T-helper 17 cell (primary cell): ENCODE results near the gene NTN3. TPM values are rescaled to one million over a fixed set of nuclear protein-coding genes. Genes with fewer than 3 reads are reported as not detected.
"Not testable (repeated sequence)": the region's sequence is repeated elsewhere in the genome, so short reads cannot be mapped to it uniquely, and the experiment has no call there.

Experiments
- ATAC-seq: fragments of 150-1000 bp; cut with Tn5 transposase; 2 replicates; pipeline ENCODE4 v1.10.0; 2021; ENCODE audit warnings: mild to moderate bottlenecking, moderate library complexity
- DNase-seq, 3 donors: peaks; one replicate each; pipeline versions ENCODE4 v3.0.0 to v3.0.0-alpha.2; 2020 to 2021
- H3K9me3 ChIP-seq: one replicate; pipeline ENCODE4 v1.7.0; 2013; ENCODE audit warnings: low read length, mild to moderate bottlenecking; ENCODE audit not compliant: control insufficient read depth, poor library complexity, severe bottlenecking
- H3K27ac Mint-ChIP-seq: one replicate; pipeline ENCODE4 v1.8.0; 2022; ENCODE audit warnings: mild to moderate bottlenecking, moderate library complexity, mixed read lengths
- H3K27me3 Mint-ChIP-seq: one replicate; pipeline ENCODE4 v1.8.0; 2022; ENCODE audit warnings: mixed read lengths
- H3K36me3 Mint-ChIP-seq: one replicate; pipeline ENCODE4 v1.8.0; 2022; ENCODE audit warnings: low read depth, mixed read lengths
- H3K4me1 Mint-ChIP-seq: one replicate; pipeline ENCODE4 v1.8.0; 2022; ENCODE audit warnings: mild to moderate bottlenecking, mixed read lengths
- H3K4me3 Mint-ChIP-seq: one replicate; pipeline ENCODE4 v1.8.0; 2022; ENCODE audit warnings: mild to moderate bottlenecking, moderate library complexity, mixed read lengths
- total RNA-seq, 4 donors: library from RNA in 2 of 4; stranded (reverse) in 2 of 4; gene quantifications; one replicate each; pipeline ENCODE4 v1.2.3 and lab custom pipeline; 2022 to 2026

The NTN3 gene
- total RNA-seq, 2 donors from 2014 or later = not detected

DNA sequence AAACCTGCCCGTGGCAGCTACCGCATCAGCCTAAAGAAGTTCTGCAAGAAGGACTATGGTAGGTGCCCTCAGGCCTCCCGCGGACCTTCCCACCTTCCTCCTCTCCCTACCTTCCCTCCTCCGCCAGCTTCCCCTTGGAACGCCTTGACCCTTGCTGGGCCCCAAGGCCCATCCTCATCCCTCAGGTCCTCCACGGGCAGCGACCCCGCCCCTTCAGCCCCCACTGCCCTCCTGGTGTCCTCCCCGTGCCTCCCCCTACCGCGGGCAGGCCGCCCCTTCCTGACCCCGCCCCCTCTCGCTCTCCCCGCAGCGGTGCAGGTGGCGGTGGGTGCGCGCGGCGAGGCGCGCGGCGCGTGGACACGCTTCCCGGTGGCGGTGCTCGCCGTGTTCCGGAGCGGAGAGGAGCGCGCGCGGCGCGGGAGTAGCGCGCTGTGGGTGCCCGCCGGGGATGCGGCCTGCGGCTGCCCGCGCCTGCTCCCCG, 2.4 kb downstream of the NTN3 start:
- Mint-ChIP-seq H3K27ac (no peak overlapping the region), H3K36me3 (no peaks in the 10 kb centered on the region), H3K27me3 (peaks cover 19% of the 10 kb centered on the region), H3K4me3 (peak overlapping the region; percentile 80), H3K4me1 (peaks cover 24% of the 10 kb centered on the region)
- DNase-seq = no peak
- no peaks in the 10 kb centered on the region for H3K9me3 ChIP-seq
- ATAC-seq = peak; percentile 22

DNA sequence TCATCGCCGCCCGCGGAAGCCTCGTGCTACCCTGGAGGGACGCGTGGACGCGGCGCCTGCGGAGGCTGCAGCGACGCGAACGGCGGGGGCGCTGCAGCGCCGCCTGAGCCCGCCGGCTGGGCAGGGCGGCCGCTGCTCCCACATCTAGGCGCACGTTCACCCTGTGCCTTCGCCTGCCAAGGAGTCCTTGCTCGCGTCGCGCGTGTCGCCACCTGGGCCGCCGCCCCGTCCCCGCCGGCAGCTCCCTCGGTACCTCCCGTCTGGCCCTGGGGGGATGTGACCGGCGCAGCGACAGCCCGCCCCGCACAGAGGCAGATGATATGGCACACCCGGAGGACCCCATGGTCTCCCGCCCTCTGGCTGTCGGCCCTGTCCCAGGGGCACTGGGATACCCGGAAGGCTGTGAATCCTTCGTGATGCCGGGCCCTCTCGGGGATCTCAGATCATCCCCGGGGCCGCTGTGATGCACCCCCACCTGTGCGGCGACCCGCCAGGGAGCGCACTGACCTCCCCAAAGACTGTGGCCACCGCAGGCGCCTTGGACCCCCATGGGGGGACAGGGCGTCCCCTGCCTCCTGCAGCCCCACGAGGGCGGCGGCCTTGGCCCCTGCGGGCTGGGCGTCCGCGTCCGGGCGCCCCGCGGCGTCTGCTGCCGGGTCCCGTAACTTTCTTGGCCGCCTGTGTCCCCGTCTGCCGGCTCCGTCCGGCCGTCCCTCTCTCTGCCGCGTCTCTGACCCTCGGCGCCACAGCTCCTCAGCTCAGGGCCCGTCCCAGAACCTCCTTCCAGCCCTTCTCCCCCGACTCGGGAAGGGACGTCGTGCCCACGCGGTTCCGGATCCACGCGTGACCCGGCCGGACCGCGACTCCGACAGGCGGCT, 3.1 kb downstream of the NTN3 start:
- ATAC-seq (peak; percentile 83), DNase-seq (peak; percentile 50 to 54 (median 53))
- no peaks in the 10 kb centered on the region for H3K9me3 ChIP-seq
- Mint-ChIP-seq H3K36me3 (no peaks in the 10 kb centered on the region), H3K27ac (no peak overlapping the region), H3K4me3 (peak overlapping the region; percentile 72), H3K27me3 (peaks cover 19% of the 10 kb centered on the region), H3K4me1 (peaks cover 23% of the 10 kb centered on the region)

GRCh38 chr16:2474877-2475412, 3.8 kb downstream of the NTN3 start, which contains the start of gene TBC1D24:
TBC1D24 (plus strand) TSS chr16:2475127; CDS start chr16:2496149, 21,022 bp downstream.
- peak; percentile 65 to 77 (median 71) for DNase-seq
- H3K9me3 ChIP-seq = no peaks in the 10 kb centered on the region
- ATAC-seq = peak; percentile 64
- Mint-ChIP-seq H3K27me3 (peaks cover 13% of the 10 kb centered on the region), H3K4me1 (peaks cover 23% of the 10 kb centered on the region), H3K36me3 (no peaks in the 10 kb centered on the region), H3K4me3 (peak within 1 kb of the TSS; percentile 72), H3K27ac (no peak within 1 kb of the TSS)

- Mint-ChIP-seq H3K36me3 (no peaks in the 10 kb centered on the region), H3K4me1 (peaks cover 25% of the 10 kb centered on the region), H3K27ac (no peak overlapping the region), H3K27me3 (peaks cover 7% of the 10 kb centered on the region), H3K4me3 (peak overlapping the region; percentile 72)
- peak; percentile 53 for ATAC-seq
- no peak for DNase-seq
- H3K9me3 ChIP-seq = no peaks in the 10 kb centered on the region
Measured at GRCh38 chr16:2475413-2476344, 4.6 kb downstream of the NTN3 start.

DNA sequence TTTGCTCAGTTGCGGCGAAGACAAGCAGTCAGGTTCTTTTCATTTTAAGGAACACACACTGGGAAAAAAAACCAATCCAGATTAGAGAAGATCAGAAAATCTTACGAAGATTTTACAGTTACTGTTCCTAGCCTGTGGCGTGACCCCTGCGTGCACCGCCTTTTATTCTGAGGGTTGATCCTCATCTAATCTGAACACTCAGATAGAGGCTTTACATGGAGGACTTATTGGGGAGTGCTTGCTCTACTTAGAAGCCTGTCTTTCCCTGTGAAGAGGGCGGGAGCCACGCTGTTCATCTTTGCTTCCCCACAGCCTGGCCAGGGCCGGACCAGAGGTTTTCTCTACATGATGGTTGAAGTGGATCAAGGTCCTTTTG, 5.2 kb downstream of the NTN3 start:
- H3K27ac Mint-ChIP-seq = no peak overlapping the region
- H3K9me3 ChIP-seq = no peaks in the 10 kb centered on the region
- peak overlapping the region; percentile 72 for H3K4me3 Mint-ChIP-seq
- ATAC-seq (no peak), DNase-seq (no peak)
- peaks cover 7% of the 10 kb centered on the region for H3K27me3 Mint-ChIP-seq
- peaks cover 25% of the 10 kb centered on the region for H3K4me1 Mint-ChIP-seq
- no peaks in the 10 kb centered on the region for H3K36me3 Mint-ChIP-seq

DNA sequence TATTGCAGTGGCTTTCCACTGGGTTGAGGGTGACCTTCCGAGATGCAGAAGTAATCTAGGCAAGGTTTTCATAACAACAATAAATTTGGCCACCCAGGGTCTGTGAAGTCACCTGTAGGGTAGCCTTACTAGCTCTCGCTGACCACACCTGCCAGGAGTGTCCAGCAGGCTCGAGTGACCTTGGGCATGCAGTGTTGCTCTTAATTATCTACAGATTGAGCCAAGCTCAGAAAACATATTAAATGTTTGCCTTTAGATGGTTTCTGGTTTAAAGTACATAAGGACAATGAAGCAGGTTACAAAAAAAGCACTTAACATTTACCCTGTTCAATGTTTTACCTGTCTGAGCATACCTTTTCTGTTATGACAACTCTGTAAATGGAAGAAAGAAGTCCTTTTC, 5.6 kb downstream of the NTN3 start:
- Mint-ChIP-seq H3K4me3 (peak overlapping the region; percentile 72), H3K27me3 (peaks cover 7% of the 10 kb centered on the region), H3K36me3 (no peaks in the 10 kb centered on the region), H3K4me1 (peaks cover 25% of the 10 kb centered on the region), H3K27ac (no peak overlapping the region)
- DNase-seq (no peak), ATAC-seq (no peak)
- H3K9me3 ChIP-seq = no peaks in the 10 kb centered on the region

DNA sequence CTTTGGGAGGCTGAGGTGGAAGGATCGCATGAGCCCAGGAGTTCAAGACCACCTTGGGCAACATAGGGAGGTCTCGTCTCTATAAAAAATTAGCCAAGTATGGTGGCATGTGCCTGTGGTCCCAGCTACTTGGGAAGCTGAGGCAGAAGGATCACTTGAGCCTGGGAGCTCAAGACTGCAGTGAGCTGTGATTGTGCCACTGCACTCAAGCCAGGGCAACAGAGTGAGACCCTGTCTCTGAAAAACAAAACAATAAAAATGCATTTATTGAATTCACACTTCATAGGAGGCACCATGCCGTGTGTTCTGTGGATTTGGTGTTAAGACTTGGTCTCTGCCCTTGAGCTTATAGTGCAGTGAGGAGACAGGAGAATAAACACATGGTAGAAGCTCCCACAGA, 6.2 kb downstream of the NTN3 start:
- H3K36me3 Mint-ChIP-seq = no peaks in the 10 kb centered on the region
- H3K27ac Mint-ChIP-seq = no peak overlapping the region
- DNase-seq = no peak
- no peaks in the 10 kb centered on the region for H3K9me3 ChIP-seq
- H3K4me3 Mint-ChIP-seq = no peak overlapping the region
- H3K27me3 Mint-ChIP-seq = peaks cover 7% of the 10 kb centered on the region
- H3K4me1 Mint-ChIP-seq = peaks cover 26% of the 10 kb centered on the region
- ATAC-seq = no peak

DNA sequence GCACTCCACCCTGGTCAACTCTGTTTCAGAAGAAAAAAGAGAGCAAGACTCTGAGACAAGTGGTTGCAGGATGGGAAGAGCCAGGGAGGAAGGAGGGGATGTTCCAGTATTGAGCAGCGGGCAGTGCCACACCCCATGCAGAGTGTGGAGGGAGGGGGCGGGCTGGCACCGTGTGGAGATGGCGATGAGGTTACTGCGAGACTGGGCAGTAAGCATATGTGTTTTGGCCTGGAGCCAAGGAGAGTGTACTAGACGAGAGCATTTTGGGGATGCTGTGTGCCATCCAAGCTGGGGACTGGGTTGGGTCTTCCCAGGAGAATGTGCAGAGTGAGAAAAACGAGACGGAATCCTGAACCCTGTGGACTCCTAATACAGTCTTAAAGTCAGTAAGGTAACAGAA, 7.2 kb downstream of the NTN3 start:
- H3K4me3 Mint-ChIP-seq = no peak overlapping the region
- no peaks in the 10 kb centered on the region for H3K9me3 ChIP-seq
- DNase-seq (no peak), ATAC-seq (no peak)
- peaks cover 1% of the 10 kb centered on the region for H3K27me3 Mint-ChIP-seq
- H3K27ac Mint-ChIP-seq = no peak overlapping the region
- no peaks in the 10 kb centered on the region for H3K36me3 Mint-ChIP-seq
- H3K4me1 Mint-ChIP-seq = peaks cover 26% of the 10 kb centered on the region

DNA sequence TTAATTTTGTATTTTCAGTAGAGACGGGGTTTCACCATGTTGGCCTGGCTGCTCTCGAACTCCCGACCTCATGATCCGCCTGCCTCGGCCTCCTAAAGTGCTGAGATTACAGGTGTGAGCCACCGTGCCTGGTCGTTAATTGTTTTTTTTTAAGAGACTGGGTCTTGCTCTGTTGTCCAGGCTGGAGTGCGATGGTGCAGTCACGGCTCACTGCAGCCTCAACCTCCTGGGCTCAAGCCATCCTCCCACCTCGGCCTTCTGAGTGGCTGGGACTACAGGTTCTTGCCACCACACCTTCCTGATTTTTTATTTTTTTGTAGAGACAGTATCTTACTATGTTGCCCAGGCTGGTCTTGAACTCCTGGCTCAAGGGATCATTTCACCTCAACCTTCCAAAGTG, 8.9 kb downstream of the NTN3 start:
- not testable (repeated sequence) for DNase-seq, H3K27ac Mint-ChIP-seq, H3K27me3 Mint-ChIP-seq, H3K36me3 Mint-ChIP-seq, H3K4me3 Mint-ChIP-seq, ATAC-seq, H3K9me3 ChIP-seq
- peaks cover 36% of the 10 kb centered on the region for H3K4me1 Mint-ChIP-seq

- no peak for DNase-seq
- no peak overlapping the region for H3K4me3 Mint-ChIP-seq
- no peaks in the 10 kb centered on the region for H3K27me3 Mint-ChIP-seq
- no peak for ATAC-seq
- no peaks in the 10 kb centered on the region for H3K9me3 ChIP-seq
- peaks cover 38% of the 10 kb centered on the region for H3K4me1 Mint-ChIP-seq
- no peaks in the 10 kb centered on the region for H3K36me3 Mint-ChIP-seq
- H3K27ac Mint-ChIP-seq = no peak overlapping the region
Measured at GRCh38 chr16:2480948-2481347, 9.9 kb downstream of the NTN3 start.

GRCh38 chr16:2481676-2482075, 10.6 kb downstream of the NTN3 start:
- Mint-ChIP-seq H3K36me3 (no peaks in the 10 kb centered on the region), H3K4me3 (no peak overlapping the region), H3K4me1 (peaks cover 37% of the 10 kb centered on the region), H3K27ac (no peak overlapping the region), H3K27me3 (no peaks in the 10 kb centered on the region)
- no peaks in the 10 kb centered on the region for H3K9me3 ChIP-seq
- DNase-seq = no peak
- no peak for ATAC-seq

DNA sequence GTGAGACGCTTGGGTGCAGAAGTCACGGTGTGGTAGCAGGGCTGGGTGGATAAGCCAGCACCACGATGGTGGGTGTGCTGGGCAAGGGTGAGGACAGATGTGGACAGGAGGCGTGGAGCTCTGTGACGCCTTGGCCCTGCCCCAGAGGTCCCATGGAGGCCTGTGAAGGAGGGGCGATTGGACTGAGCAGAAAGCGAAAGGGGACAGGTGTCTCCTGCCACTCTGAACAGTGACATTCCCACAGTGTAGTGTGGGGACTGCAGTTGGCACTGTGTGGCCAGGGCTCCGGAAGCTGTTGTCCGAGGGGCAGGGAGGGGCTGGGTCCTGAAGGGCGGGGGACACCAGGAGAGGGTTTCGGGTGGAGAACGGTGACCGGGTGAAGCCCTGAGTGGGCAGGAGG, 11.2 kb downstream of the NTN3 start:
- no peaks in the 10 kb centered on the region for H3K36me3 Mint-ChIP-seq
- no peak overlapping the region for H3K4me3 Mint-ChIP-seq
- H3K27ac Mint-ChIP-seq = no peak overlapping the region
- no peak for ATAC-seq
- no peaks in the 10 kb centered on the region for H3K27me3 Mint-ChIP-seq
- peaks cover 38% of the 10 kb centered on the region for H3K4me1 Mint-ChIP-seq
- H3K9me3 ChIP-seq = no peaks in the 10 kb centered on the region
- DNase-seq = no peak
